HEK293 (cell line): ENCODE results near the gene KLRB1.

Source experiments
- YY1 ChIP-seq: fragments of 450-650 bp; formaldehyde crosslinking; IDR thresholded peaks from 2 replicates; pipeline ENCODE4 v1.5.1; 2018; ENCODE audit warnings: missing biosample characterization, missing genetic modification characterization
- ZNF18 ChIP-seq: fragments of 450-650 bp; formaldehyde crosslinking; IDR thresholded peaks from 2 replicates; pipeline ENCODE4 v1.5.1; 2016; ENCODE audit warnings: missing biosample characterization, missing genetic modification characterization
- ZNF274 ChIP-seq, 2 experiments: fragments of 200-500 bp in 1 of 2; fragments of 450-650 bp in 1 of 2; sonication (Bioruptor generic) in 1 of 2; formaldehyde crosslinking in 1 of 2; IDR thresholded peaks; 2 replicates each; pipeline versions ENCODE4 v1.5.1 to v1.6.1; 2014 to 2016; ENCODE audit warnings: borderline replicate concordance in 1 of 2, inconsistent platforms in 1 of 2, low read length in 1 of 2, missing biosample characterization in 1 of 2, missing genetic modification characterization in 1 of 2
- ZNF335 ChIP-seq: fragments of 450-650 bp; formaldehyde crosslinking; conservative IDR thresholded peaks from 2 replicates; pipeline ENCODE4 v1.5.1; 2016; ENCODE audit warnings: missing biosample characterization, missing genetic modification characterization
- ZNF350 ChIP-seq: fragments of 450-650 bp; formaldehyde crosslinking; IDR thresholded peaks from 2 replicates; pipeline ENCODE4 v1.5.0; 2017; ENCODE audit warnings: missing biosample characterization, mild to moderate bottlenecking, missing genetic modification characterization
- ZNF544 ChIP-seq: fragments of 450-650 bp; formaldehyde crosslinking; IDR thresholded peaks from 2 replicates; pipeline ENCODE4 v1.5.0; 2017; ENCODE audit warnings: missing biosample characterization, missing genetic modification characterization
- ZNF580 ChIP-seq: fragments of 450-650 bp; formaldehyde crosslinking; IDR thresholded peaks from 2 replicates; pipeline ENCODE4 v1.5.1; 2016; ENCODE audit warnings: missing biosample characterization, missing genetic modification characterization
- ZNF785 ChIP-seq: fragments of 450-650 bp; formaldehyde crosslinking; IDR thresholded peaks from 2 replicates; pipeline ENCODE4 v1.5.1; 2016; ENCODE audit warnings: missing biosample characterization, missing genetic modification characterization
- ZNF843 ChIP-seq: fragments of 450-650 bp; formaldehyde crosslinking; IDR thresholded peaks from 2 replicates; pipeline ENCODE4 v1.5.1; 2016; ENCODE audit warnings: missing biosample characterization, missing genetic modification characterization
- TF ChIP-seq, protein P1 (sequence below): fragments of 450-650 bp; formaldehyde crosslinking; IDR thresholded peaks from 2 replicates; pipeline ENCODE4 v1.5.1; 2016; ENCODE audit warnings: missing biosample characterization, missing genetic modification characterization
- TF ChIP-seq, protein P2 (sequence below): fragments of 450-650 bp; formaldehyde crosslinking; IDR thresholded peaks from 2 replicates; pipeline ENCODE4 v1.5.1; 2016; ENCODE audit warnings: missing biosample characterization, missing genetic modification characterization

GRCh38 chr12:9642606-9643265 lies 35.0 kb upstream of the KLRB1 start:
- TF ChIP-seq YY1 (tag by site-specific recombination) (no peak), ZNF843 (tag by site-specific recombination) (no peak), ZNF350 (tag by site-specific recombination) (no peak), ZNF274 (IDR thresholded peaks at IDR 0.05; ENCODE audit: low read length) (no peak), ZNF274 (tag by site-specific recombination; IDR thresholded peaks at IDR 0.05; ENCODE audit: borderline replicate concordance) (no peak), ZNF785 (no peak), ZNF335 (no peak), ZNF18 (tag by site-specific recombination) (no peak), ZNF544 (tag by site-specific recombination) (no peak), ZNF580 (no peak)
- TF ChIP-seq, protein P1, sequence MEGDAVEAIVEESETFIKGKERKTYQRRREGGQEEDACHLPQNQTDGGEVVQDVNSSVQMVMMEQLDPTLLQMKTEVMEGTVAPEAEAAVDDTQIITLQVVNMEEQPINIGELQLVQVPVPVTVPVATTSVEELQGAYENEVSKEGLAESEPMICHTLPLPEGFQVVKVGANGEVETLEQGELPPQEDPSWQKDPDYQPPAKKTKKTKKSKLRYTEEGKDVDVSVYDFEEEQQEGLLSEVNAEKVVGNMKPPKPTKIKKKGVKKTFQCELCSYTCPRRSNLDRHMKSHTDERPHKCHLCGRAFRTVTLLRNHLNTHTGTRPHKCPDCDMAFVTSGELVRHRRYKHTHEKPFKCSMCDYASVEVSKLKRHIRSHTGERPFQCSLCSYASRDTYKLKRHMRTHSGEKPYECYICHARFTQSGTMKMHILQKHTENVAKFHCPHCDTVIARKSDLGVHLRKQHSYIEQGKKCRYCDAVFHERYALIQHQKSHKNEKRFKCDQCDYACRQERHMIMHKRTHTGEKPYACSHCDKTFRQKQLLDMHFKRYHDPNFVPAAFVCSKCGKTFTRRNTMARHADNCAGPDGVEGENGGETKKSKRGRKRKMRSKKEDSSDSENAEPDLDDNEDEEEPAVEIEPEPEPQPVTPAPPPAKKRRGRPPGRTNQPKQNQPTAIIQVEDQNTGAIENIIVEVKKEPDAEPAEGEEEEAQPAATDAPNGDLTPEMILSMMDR (tag by site-specific recombination) = no peak
- TF ChIP-seq, protein P2, sequence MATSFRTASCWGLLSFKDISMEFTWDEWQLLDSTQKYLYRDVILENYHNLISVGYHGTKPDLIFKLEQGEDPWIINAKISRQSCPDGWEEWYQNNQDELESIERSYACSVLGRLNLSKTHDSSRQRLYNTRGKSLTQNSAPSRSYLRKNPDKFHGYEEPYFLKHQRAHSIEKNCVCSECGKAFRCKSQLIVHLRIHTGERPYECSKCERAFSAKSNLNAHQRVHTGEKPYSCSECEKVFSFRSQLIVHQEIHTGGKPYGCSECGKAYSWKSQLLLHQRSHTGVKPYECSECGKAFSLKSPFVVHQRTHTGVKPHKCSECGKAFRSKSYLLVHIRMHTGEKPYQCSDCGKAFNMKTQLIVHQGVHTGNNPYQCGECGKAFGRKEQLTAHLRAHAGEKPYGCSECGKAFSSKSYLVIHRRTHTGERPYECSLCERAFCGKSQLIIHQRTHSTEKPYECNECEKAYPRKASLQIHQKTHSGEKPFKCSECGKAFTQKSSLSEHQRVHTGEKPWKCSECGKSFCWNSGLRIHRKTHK (tag by site-specific recombination) = no peak
